ENCODE measurements around the gene SYT14. TPM values are rescaled to one million over a fixed set of nuclear protein-coding genes. Genes with fewer than 3 reads are reported as not detected.
"Not testable (repeated sequence)": the region's sequence is repeated elsewhere in the genome, so short reads cannot be mapped to it uniquely, and the experiment has no call there.

SYT14 gene
- total RNA-seq, 6 experiments from 2014 or later, result 7.6 to 10.6 (median 8.5) TPM

DNA sequence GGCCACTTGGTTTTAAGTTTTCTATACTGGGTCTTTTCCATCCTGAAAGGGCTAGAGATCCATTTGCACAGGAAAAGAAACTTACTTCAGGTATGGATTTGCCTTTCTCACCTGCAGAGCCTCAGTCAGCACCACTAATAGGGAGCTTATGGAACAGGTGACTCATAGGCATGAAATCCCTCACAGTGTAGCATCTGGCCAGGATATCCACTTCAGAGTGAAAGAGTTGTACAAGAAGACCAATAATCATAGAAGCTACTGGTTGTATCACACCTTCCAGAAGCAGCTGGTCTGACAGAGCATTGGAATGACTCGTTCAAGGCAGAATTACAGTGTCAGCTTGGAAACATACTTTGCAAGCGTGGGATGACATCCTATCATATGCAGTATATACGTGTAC is 26.3 kb upstream of the SYT14 start:
- H3K9me3 Mint-ChIP-seq, result no peaks in the 10 kb centered on the region; the same call in 1 of the 2 replicates
- H3K4me3 Mint-ChIP-seq, result no peak overlapping the region
- DNase-seq, result no peak
- H3K36me3 Mint-ChIP-seq (ENCODE audit: low read depth), result no peaks in the 10 kb centered on the region
- H3K4me1 Mint-ChIP-seq (ENCODE audit: low read depth), result peaks cover 10% of the 10 kb centered on the region
- H3K27ac Mint-ChIP-seq, result no peak overlapping the region
- no peaks in the 10 kb centered on the region for H3K27me3 Mint-ChIP-seq (ENCODE audit: insufficient read depth)
- TF ChIP-seq, protein P1, sequence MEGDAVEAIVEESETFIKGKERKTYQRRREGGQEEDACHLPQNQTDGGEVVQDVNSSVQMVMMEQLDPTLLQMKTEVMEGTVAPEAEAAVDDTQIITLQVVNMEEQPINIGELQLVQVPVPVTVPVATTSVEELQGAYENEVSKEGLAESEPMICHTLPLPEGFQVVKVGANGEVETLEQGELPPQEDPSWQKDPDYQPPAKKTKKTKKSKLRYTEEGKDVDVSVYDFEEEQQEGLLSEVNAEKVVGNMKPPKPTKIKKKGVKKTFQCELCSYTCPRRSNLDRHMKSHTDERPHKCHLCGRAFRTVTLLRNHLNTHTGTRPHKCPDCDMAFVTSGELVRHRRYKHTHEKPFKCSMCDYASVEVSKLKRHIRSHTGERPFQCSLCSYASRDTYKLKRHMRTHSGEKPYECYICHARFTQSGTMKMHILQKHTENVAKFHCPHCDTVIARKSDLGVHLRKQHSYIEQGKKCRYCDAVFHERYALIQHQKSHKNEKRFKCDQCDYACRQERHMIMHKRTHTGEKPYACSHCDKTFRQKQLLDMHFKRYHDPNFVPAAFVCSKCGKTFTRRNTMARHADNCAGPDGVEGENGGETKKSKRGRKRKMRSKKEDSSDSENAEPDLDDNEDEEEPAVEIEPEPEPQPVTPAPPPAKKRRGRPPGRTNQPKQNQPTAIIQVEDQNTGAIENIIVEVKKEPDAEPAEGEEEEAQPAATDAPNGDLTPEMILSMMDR (IDR thresholded peaks at IDR 0.05), result no peak

DNA sequence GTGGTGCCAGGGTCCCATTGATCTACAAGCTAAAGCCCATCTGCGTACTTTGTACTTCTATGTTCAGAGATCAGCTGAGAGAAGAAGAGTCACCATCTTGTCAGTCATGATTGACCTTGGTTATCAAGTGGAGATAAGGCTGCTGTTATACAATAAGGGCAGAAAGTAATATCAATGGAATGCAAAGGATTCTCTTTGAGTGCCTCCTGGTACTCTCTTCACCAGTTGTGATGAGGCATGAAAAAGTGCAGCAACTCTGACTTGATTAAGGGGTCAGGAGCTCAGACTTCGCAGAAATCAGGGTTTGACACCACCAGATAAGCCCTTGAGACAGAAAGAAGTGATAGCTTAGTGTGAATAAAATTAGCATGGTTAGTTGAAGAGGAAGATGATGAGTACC is 25.7 kb upstream of the SYT14 start:
- no peak overlapping the region for H3K27ac Mint-ChIP-seq
- no peaks in the 10 kb centered on the region for H3K36me3 Mint-ChIP-seq (ENCODE audit: low read depth)
- no peak overlapping the region for H3K4me3 Mint-ChIP-seq
- no peak for DNase-seq
- no peaks in the 10 kb centered on the region for H3K27me3 Mint-ChIP-seq (ENCODE audit: insufficient read depth)
- H3K9me3 Mint-ChIP-seq, result no peaks in the 10 kb centered on the region; the same call in 1 of the 2 replicates
- TF ChIP-seq, protein P1 (IDR thresholded peaks at IDR 0.05), result no peak
- peaks cover 10% of the 10 kb centered on the region for H3K4me1 Mint-ChIP-seq (ENCODE audit: low read depth)

DNA sequence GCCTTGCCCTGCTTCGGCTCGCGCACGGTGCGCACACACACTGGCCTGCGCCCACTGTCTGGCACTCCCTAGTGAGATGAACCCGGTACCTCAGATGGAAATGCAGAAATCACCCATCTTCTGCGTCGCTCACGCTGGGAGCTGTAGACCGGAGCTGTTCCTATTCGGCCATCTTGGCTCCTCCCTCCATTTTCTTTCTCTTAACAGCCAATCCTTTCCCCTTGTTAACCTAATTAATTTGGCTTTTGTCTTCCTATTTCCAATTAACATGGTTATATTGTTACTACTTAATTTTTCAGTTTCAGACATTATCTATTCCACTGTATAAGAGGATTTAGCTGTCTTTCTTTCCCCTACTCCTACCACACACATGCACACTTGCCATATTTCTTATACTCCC is 18.4 kb upstream of the SYT14 start:
- not testable (repeated sequence) for H3K9me3 Mint-ChIP-seq; H3K27ac Mint-ChIP-seq; H3K4me1 Mint-ChIP-seq (ENCODE audit: low read depth)

DNA sequence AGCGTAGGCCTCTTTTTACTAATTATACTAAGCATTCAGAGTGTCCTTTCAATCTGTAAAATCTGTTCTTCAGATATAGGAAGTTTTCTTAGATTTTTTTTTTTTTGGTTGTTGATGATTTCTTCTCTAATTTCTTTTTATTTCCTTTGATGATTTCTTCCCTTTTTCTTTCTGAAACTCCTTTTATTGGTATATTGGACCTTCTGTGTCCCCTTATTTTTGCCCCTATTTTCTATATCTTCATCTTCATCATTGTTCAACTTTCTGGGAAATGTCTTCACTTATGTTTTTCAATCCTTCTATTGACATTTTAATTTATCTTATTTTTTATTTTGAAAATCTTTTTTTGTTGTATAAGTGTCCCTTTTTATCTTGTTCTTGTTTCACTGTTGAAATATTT is 17.2 kb upstream of the SYT14 start:
- TF ChIP-seq, protein P1 (IDR thresholded peaks at IDR 0.05), result no peak
- DNase-seq, result no peak
- Mint-ChIP-seq H3K4me1 (ENCODE audit: low read depth) (peaks cover 7% of the 10 kb centered on the region), H3K27me3 (ENCODE audit: insufficient read depth) (no peaks in the 10 kb centered on the region), H3K36me3 (ENCODE audit: low read depth) (no peaks in the 10 kb centered on the region), H3K4me3 (no peak overlapping the region), H3K27ac (no peak overlapping the region), H3K9me3 (peaks cover 4% of the 10 kb centered on the region)

More for the DNA sequence above, 18.4 kb upstream of the SYT14 start:
- H3K4me3 Mint-ChIP-seq; H3K27me3 Mint-ChIP-seq (ENCODE audit: insufficient read depth); H3K36me3 Mint-ChIP-seq (ENCODE audit: low read depth); DNase-seq: not testable (repeated sequence)

DNA sequence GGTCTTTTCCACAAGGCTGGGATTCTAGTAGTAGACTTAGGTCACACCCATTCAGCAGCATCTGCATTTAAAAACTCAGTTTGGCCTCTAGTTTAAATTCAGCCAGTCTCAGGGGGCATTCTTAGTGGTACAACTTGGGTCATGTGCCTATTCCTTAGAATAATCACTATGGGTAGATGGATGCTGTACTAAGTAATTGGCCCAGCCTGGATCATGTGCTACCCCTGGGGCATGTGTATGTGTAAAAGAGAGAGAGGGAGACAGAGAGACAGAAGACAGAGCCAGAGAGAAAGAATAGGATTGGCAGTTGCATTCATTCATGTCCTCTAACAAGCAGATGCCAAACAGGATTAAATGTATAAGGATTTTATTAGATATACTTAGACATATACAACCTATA is 13.6 kb upstream of the SYT14 start:
- H3K36me3 Mint-ChIP-seq (ENCODE audit: low read depth), result no peaks in the 10 kb centered on the region
- peaks cover 2% of the 10 kb centered on the region; the same call in 1 of the 2 replicates for H3K27me3 Mint-ChIP-seq (ENCODE audit: insufficient read depth)
- no peak overlapping the region for H3K4me3 Mint-ChIP-seq
- H3K27ac Mint-ChIP-seq, result no peak overlapping the region
- DNase-seq, result no peak
- H3K4me1 Mint-ChIP-seq (ENCODE audit: low read depth), result peaks cover 26% of the 10 kb centered on the region
- TF ChIP-seq, protein P1 (IDR thresholded peaks at IDR 0.05), result no peak
- H3K9me3 Mint-ChIP-seq, result peaks cover 4% of the 10 kb centered on the region

DNA sequence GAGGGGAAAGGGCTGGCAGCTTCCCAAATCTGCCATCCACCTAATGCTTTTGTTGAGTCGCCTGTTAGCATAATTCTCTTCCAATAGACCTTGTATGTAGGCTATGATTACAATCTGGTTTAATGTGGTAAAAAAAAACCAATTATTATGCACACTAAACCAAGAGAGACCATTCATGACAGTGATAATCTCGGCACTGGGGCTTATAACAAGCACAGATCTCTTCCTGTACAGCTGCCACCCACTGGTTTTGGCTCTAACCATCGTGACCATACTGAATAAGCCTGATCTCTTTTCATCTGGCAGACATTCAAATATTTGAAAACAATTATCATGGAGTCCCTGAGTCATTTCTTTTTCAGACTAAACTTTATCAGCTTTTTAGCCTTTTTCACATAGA is 12.0 kb upstream of the SYT14 start:
- peak; percentile 88 for DNase-seq
- Mint-ChIP-seq H3K4me1 (ENCODE audit: low read depth) (peaks cover 35% of the 10 kb centered on the region), H3K36me3 (ENCODE audit: low read depth) (no peaks in the 10 kb centered on the region), H3K4me3 (peak overlapping the region; percentile 37; the same call in 1 of the 2 replicates), H3K9me3 (no peaks in the 10 kb centered on the region; the same call in 1 of the 2 replicates), H3K27ac (peak overlapping the region; percentile 65), H3K27me3 (ENCODE audit: insufficient read depth) (peaks cover 2% of the 10 kb centered on the region; the same call in 1 of the 2 replicates)
- TF ChIP-seq, protein P1 (IDR thresholded peaks at IDR 0.05), result no peak
